Measurements from ENCODE around the gene MAPK7. TPM values are rescaled to one million over a fixed set of nuclear protein-coding genes. Genes with fewer than 3 reads are reported as not detected.

MAPK7 gene
- total RNA-seq, 2 experiments from 2014 or later: 8.1 to 19.3 TPM

DNA sequence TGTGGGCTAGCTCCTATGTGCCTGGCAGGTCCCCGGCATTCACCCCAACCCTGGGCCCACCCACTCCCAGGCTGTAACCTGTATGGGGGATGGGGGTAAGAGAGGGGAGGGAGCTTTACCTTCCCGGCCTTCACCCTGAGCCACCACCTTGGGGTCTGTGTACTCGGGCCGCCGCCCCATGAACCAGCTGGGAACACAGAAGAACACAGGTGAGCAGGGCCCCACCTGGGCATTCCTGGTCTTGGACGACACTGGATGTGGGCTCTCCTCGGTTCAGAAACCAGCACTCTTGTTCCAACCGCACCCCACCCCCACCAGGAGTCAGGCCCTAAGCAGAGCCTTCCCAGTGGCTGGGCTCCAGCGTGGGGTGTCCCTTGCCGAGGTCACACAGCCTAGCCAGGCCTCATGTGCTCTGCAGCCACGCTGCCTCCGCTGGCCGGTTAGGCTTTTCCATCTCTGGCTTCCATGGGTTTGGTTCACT lies 34.6 kb upstream of the MAPK7 start:
- Histone ChIP-seq H3K36me3 (ENCODE audit: insufficient read depth, low read length) (no peaks in the 10 kb centered on the region), H3K9me2 (ENCODE audit: insufficient read depth, low read length) (no peaks in the 10 kb centered on the region), H2AFZ (ENCODE audit: low read length) (no peak overlapping the region), H3K4me2 (ENCODE audit: low read length) (no peak overlapping the region), H3K27ac (ENCODE audit: low read depth, low read length, poor library complexity, severe bottlenecking) (no peak overlapping the region), H3K4me1 (ENCODE audit: insufficient read depth, low read length, poor library complexity, severe bottlenecking) (peaks cover 13% of the 10 kb centered on the region), H4K20me1 (ENCODE audit: insufficient read depth, low read length) (no peaks in the 10 kb centered on the region), H3K9me3 (ENCODE audit: low read length) (no peaks in the 10 kb centered on the region), H3K4me3 (ENCODE audit: low read depth, low read length, poor library complexity, severe bottlenecking) (no peak overlapping the region), H3K79me2 (ENCODE audit: insufficient read depth, low read depth, low read length) (no peaks in the 10 kb centered on the region)
- TF ChIP-seq, protein P1, sequence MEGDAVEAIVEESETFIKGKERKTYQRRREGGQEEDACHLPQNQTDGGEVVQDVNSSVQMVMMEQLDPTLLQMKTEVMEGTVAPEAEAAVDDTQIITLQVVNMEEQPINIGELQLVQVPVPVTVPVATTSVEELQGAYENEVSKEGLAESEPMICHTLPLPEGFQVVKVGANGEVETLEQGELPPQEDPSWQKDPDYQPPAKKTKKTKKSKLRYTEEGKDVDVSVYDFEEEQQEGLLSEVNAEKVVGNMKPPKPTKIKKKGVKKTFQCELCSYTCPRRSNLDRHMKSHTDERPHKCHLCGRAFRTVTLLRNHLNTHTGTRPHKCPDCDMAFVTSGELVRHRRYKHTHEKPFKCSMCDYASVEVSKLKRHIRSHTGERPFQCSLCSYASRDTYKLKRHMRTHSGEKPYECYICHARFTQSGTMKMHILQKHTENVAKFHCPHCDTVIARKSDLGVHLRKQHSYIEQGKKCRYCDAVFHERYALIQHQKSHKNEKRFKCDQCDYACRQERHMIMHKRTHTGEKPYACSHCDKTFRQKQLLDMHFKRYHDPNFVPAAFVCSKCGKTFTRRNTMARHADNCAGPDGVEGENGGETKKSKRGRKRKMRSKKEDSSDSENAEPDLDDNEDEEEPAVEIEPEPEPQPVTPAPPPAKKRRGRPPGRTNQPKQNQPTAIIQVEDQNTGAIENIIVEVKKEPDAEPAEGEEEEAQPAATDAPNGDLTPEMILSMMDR (conservative IDR thresholded peaks at IDR 0.05; ENCODE audit: low read length): no peak
- TF ChIP-seq EZH2phosphoT487 (IDR thresholded peaks at IDR 0.05; ENCODE audit: borderline replicate concordance, low read depth, low read length): no peak
- no peak for DNase-seq (ENCODE audit: low spot score)
- ChIA-PET POLR2A (no interaction called here), CTCF (ENCODE audit: unreplicated experiment) (no interaction called here)
- intact Hi-C loops (cut with micrococcal nuclease; ENCODE audit: unreplicated experiment): no loop called here
- BruUV-seq (replicated peaks): no TSS peak

DNA sequence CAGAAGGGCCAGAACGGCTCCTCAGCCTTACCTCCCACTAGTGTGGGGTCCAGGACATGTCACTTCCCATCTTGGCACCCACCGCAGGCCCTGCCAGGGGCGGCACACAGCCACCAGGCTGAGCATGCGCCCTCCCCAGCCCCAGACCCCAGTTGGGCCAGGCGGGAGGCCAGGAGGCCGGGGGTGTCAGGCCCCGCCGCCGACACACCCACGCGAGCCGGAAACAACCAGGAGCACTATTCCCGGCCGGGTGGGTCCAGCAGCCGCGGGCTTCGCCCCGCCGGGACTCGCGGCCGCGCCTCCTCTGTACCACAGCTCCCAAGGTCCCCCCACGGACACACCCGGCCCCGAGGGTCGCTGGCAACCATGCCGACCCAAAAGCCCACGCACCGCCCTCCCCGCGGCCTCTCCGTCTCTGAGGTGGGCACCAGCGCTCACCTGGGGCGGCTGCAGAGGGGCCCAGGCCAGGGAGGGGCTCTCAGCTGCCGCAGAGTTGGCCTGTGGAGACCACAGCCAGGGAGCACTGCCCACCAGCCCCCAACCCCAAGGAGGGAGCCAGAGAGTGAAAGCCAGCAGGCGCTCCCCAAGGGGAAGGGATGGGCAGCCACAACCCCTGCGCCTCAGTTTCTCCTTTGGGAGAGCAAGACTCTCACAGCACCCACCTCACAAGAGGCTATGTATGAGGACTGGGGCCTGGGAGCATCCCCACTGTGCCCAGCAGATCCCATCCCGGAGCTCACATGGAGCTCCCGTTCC lies 33.8 kb upstream of the MAPK7 start:
- no peak for TF ChIP-seq EZH2phosphoT487 (IDR thresholded peaks at IDR 0.05; ENCODE audit: borderline replicate concordance, low read depth, low read length)
- TF ChIP-seq, protein P1 (conservative IDR thresholded peaks at IDR 0.05; ENCODE audit: low read length): no peak
- BruUV-seq (replicated peaks): no TSS peak
- H3K4me2 ChIP-seq (ENCODE audit: low read length): no peak overlapping the region
- H3K4me3 ChIP-seq (ENCODE audit: low read depth, low read length, poor library complexity, severe bottlenecking): no peak overlapping the region
- intact Hi-C loops (cut with micrococcal nuclease; ENCODE audit: unreplicated experiment): no loop called here
- no peaks in the 10 kb centered on the region for H3K79me2 ChIP-seq (ENCODE audit: insufficient read depth, low read depth, low read length)
- CTCF ChIA-PET (ENCODE audit: unreplicated experiment): no interaction called here
- peaks cover 13% of the 10 kb centered on the region for H3K4me1 ChIP-seq (ENCODE audit: insufficient read depth, low read length, poor library complexity, severe bottlenecking)
- no peaks in the 10 kb centered on the region for H3K36me3 ChIP-seq (ENCODE audit: insufficient read depth, low read length)
- H3K9me2 ChIP-seq (ENCODE audit: insufficient read depth, low read length): no peaks in the 10 kb centered on the region
- no peaks in the 10 kb centered on the region for H4K20me1 ChIP-seq (ENCODE audit: insufficient read depth, low read length)
- POLR2A ChIA-PET: no interaction called here
- H3K9me3 ChIP-seq (ENCODE audit: low read length): no peaks in the 10 kb centered on the region
- no peak for DNase-seq (ENCODE audit: low spot score)
- H2AFZ ChIP-seq (ENCODE audit: low read length): no peak overlapping the region
- no peak overlapping the region for H3K27ac ChIP-seq (ENCODE audit: low read depth, low read length, poor library complexity, severe bottlenecking)

DNA sequence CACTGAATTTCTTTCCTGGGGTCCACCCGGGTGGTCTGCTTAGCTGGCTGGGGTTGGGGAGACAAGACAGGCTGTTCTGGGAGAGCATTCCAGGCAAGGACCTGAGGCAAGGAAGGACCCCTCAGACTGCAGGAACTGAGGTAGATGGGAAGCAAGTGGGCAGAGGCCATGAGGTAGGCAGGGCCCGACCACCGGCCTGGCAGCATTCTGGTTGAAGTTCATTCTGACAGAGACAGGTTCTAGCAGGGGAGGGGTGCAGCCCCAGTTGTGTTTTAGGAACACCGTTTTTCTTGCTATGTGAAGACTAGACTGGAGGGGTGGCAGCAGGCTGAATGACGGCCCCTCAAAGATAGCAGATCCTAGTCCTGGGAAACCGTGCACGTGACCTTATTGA lies 33.2 kb upstream of the MAPK7 start:
- ChIA-PET CTCF (ENCODE audit: unreplicated experiment) (no interaction called here), POLR2A (no interaction called here)
- intact Hi-C loops (cut with micrococcal nuclease; ENCODE audit: unreplicated experiment): no loop called here

More for the DNA sequence above, 33.2 kb upstream of the MAPK7 start:
- H3K27ac ChIP-seq (ENCODE audit: low read depth, low read length, poor library complexity, severe bottlenecking): no peak overlapping the region
- no peaks in the 10 kb centered on the region for H3K36me3 ChIP-seq (ENCODE audit: insufficient read depth, low read length)
- no peak for TF ChIP-seq EZH2phosphoT487 (IDR thresholded peaks at IDR 0.05; ENCODE audit: borderline replicate concordance, low read depth, low read length)
- TF ChIP-seq, protein P1 (conservative IDR thresholded peaks at IDR 0.05; ENCODE audit: low read length): no peak
- DNase-seq (ENCODE audit: low spot score): no peak
- no TSS peak for BruUV-seq (replicated peaks)
- H3K9me2 ChIP-seq (ENCODE audit: insufficient read depth, low read length): no peaks in the 10 kb centered on the region
- no peaks in the 10 kb centered on the region for H3K9me3 ChIP-seq (ENCODE audit: low read length)
- no peak overlapping the region for H2AFZ ChIP-seq (ENCODE audit: low read length)
- H3K79me2 ChIP-seq (ENCODE audit: insufficient read depth, low read depth, low read length): no peaks in the 10 kb centered on the region
- H3K4me1 ChIP-seq (ENCODE audit: insufficient read depth, low read length, poor library complexity, severe bottlenecking): peaks cover 13% of the 10 kb centered on the region
- H3K4me3 ChIP-seq (ENCODE audit: low read depth, low read length, poor library complexity, severe bottlenecking): no peak overlapping the region
- no peak overlapping the region for H3K4me2 ChIP-seq (ENCODE audit: low read length)
- H4K20me1 ChIP-seq (ENCODE audit: insufficient read depth, low read length): no peaks in the 10 kb centered on the region
